ENCODE data around the gene SNX3.

DNA sequence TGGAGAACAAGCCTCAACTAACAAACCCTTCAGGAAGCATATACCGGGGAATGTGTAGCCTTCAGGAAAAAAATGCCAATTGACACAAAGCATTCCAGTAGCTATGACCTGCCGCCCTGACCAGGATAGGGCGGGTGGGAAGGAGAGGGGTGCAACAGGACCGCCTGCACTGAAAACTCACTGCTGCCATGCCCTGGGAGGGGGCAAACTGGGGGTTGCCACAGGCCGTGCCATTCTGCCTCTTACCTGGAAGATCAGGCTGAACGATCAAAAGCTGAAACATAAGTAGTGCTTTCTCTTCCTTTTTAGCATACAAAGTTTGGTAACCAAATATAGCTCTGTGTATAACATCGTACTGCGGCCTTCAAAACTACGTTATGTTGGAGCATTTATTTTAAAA lies 73.3 kb downstream of the SNX3 start:
- TF ChIP-seq, protein P1, sequence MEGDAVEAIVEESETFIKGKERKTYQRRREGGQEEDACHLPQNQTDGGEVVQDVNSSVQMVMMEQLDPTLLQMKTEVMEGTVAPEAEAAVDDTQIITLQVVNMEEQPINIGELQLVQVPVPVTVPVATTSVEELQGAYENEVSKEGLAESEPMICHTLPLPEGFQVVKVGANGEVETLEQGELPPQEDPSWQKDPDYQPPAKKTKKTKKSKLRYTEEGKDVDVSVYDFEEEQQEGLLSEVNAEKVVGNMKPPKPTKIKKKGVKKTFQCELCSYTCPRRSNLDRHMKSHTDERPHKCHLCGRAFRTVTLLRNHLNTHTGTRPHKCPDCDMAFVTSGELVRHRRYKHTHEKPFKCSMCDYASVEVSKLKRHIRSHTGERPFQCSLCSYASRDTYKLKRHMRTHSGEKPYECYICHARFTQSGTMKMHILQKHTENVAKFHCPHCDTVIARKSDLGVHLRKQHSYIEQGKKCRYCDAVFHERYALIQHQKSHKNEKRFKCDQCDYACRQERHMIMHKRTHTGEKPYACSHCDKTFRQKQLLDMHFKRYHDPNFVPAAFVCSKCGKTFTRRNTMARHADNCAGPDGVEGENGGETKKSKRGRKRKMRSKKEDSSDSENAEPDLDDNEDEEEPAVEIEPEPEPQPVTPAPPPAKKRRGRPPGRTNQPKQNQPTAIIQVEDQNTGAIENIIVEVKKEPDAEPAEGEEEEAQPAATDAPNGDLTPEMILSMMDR (conservative IDR thresholded peaks at IDR 0.05 in 1 of 2, IDR thresholded peaks at IDR 0.05 in 1 of 2; ENCODE audit: extremely low read depth in 1 of 2, insufficient read depth in 1 of 2, low read depth in 1 of 2, low read length in 2 of 2) = no peak
- TF ChIP-seq EZH2 (IDR thresholded peaks at IDR 0.05; ENCODE audit: borderline replicate concordance, low read length) = no peak

Data from mammary epithelial cell (primary cell).